Measurements from ENCODE around the gene LRIT3. TPM values are rescaled to one million over a fixed set of nuclear protein-coding genes. Genes with fewer than 3 reads are reported as not detected.

LRIT3 gene
- total and polyA plus RNA-seq, 7 experiments from 2014 or later = 0.15 to 0.41 (median 0.27) TPM; not detected in 1

- Histone ChIP-seq H3K4me1 (ENCODE audit: control insufficient read depth in 2 of 2, insufficient read depth in 2 of 2, low read length in 2 of 2) (peaks cover 15% of the 10 kb centered on the region in 2 donors), H3K36me3 (ENCODE audit: control insufficient read depth in 2 of 3, insufficient read depth in 3 of 3, low read length in 3 of 3) (peaks cover 0 to 7% (median 0%) of the 10 kb centered on the region in 3 experiments), H3K9me3 (ENCODE audit: control insufficient read depth in 2 of 3, low read length in 3 of 3) (no peaks in the 10 kb centered on the region), H3K27me3 (ENCODE audit: control insufficient read depth in 2 of 2, insufficient read depth in 2 of 2, low read length in 2 of 2) (no peaks in the 10 kb centered on the region), H3K4me3 (ENCODE audit: low read length) (no peak overlapping the region), H3K27ac (ENCODE audit: low read depth, low read length) (peak overlapping the region; percentile 8)
- ChIA-PET POLR2A (interaction anchor here (1.2 to 2.0 kb wide), 2 partner anchors 86 to 116 kb away, joined by 3 to 6 read pairs; no protein-coding TSS in a partner anchor), CTCF (interaction anchor here (0.6 to 1.1 kb wide), 2 partner anchors 11 to 1603 kb away, joined by 3 to 4 read pairs; partner anchors contain the start of gene RRH)
- Mint-ChIP-seq H3K4me1 (peaks cover 28 to 62% (median 50%) of the 10 kb centered on the region in 7 donors), H3K9me3 (no peaks in the 10 kb centered on the region), H3K27me3 (no peaks in the 10 kb centered on the region), H3K4me3 (peak overlapping the region; percentile 44 to 99 (median 98)), H3K27ac (peak overlapping the region; percentile 96 to 99 (median 98)), H3K36me3 (peaks cover 0 to 36% (median 19%) of the 10 kb centered on the region in 5 donors)
- intact Hi-C loops (cut with micrococcal nuclease) = loop anchor here (1.0 to 10.0 kb wide), 7 partner anchors 9 to 1822 kb away; partner anchors contain the start of genes COL25A1 (in 1 of the 2) and OSTC (in 1 of the 2)
- ATAC-seq (no peak), DNase-seq (peak in 1 of 9 donors; percentile 1)
Observed at GRCh38 chr4:109816894-109817293, 31.0 kb upstream of the LRIT3 start.

GRCh38 chr4:109818268-109818667, 29.6 kb upstream of the LRIT3 start:
- Mint-ChIP-seq H3K27ac (peak overlapping the region in 3 of 9 donors; percentile 32 to 98 (median 60)), H3K27me3 (no peaks in the 10 kb centered on the region), H3K4me1 (peaks cover 28 to 62% (median 51%) of the 10 kb centered on the region in 7 donors), H3K9me3 (peaks cover 0 to 2% (median 0%) of the 10 kb centered on the region in 11 donors), H3K4me3 (no peak overlapping the region), H3K36me3 (peaks cover 0 to 46% (median 23%) of the 10 kb centered on the region in 5 donors)
- ATAC-seq (no peak), DNase-seq (no peak)
- intact Hi-C loops (cut with micrococcal nuclease) = loop anchor here (5.0 to 10.0 kb wide), 6 partner anchors 66 to 1823 kb away; partner anchors contain the start of genes COL25A1 (in 1 of the 2) and OSTC (in 1 of the 2)
- Histone ChIP-seq H3K4me1 (ENCODE audit: control insufficient read depth in 2 of 2, insufficient read depth in 2 of 2, low read length in 2 of 2) (peaks cover 15% of the 10 kb centered on the region in 2 donors), H3K9me3 (ENCODE audit: control insufficient read depth in 2 of 3, low read length in 3 of 3) (no peaks in the 10 kb centered on the region), H3K36me3 (ENCODE audit: control insufficient read depth in 2 of 3, insufficient read depth in 3 of 3, low read length in 3 of 3) (peaks cover 3 to 20% (median 5%) of the 10 kb centered on the region in 3 experiments), H3K27ac (ENCODE audit: low read depth, low read length) (no peak overlapping the region), H3K27me3 (ENCODE audit: control insufficient read depth in 2 of 2, insufficient read depth in 2 of 2, low read length in 2 of 2) (no peaks in the 10 kb centered on the region), H3K4me3 (ENCODE audit: low read length) (no peak overlapping the region)
- POLR2A ChIA-PET = no interaction called here
- CTCF ChIA-PET = no interaction called here

GRCh38 chr4:109820563-109820962, 27.3 kb upstream of the LRIT3 start:
- H3K36me3 ChIP-seq (ENCODE audit: control insufficient read depth in 2 of 3, insufficient read depth in 3 of 3, low read length in 3 of 3) = peaks cover 3 to 26% (median 11%) of the 10 kb centered on the region in 3 experiments
- Mint-ChIP-seq H3K27me3 (no peaks in the 10 kb centered on the region), H3K27ac (peak overlapping the region in 7 of 9 donors; percentile 1 to 69 (median 17)), H3K9me3 (peaks cover 0 to 2% (median 0%) of the 10 kb centered on the region in 11 donors), H3K4me1 (peaks cover 23 to 53% (median 42%) of the 10 kb centered on the region in 7 donors), H3K36me3 (peaks cover 5 to 57% (median 30%) of the 10 kb centered on the region in 5 donors), H3K4me3 (no peak overlapping the region)
- intact Hi-C loops (cut with micrococcal nuclease) = no loop called here
- H3K9me3 ChIP-seq (ENCODE audit: control insufficient read depth in 2 of 3, low read length in 3 of 3) = no peaks in the 10 kb centered on the region
- DNase-seq = no peak
- POLR2A ChIA-PET = interaction anchor here (0.6 kb wide), 2 partner anchors 50 to 83 kb away, joined by 4 read pairs; no protein-coding TSS in a partner anchor
- ATAC-seq = no peak
- H3K27me3 ChIP-seq (ENCODE audit: control insufficient read depth in 2 of 2, insufficient read depth in 2 of 2, low read length in 2 of 2) = no peaks in the 10 kb centered on the region
- CTCF ChIA-PET = interaction anchor here (0.7 kb wide), 1 partner anchor 400 kb away, joined by 3 read pairs; no protein-coding TSS in a partner anchor
- no peak overlapping the region for H3K4me3 ChIP-seq (ENCODE audit: low read length)
- H3K4me1 ChIP-seq (ENCODE audit: control insufficient read depth in 2 of 2, insufficient read depth in 2 of 2, low read length in 2 of 2) = peaks cover 11 to 15% of the 10 kb centered on the region in 2 donors
- H3K27ac ChIP-seq (ENCODE audit: low read depth, low read length) = no peak overlapping the region

DNA sequence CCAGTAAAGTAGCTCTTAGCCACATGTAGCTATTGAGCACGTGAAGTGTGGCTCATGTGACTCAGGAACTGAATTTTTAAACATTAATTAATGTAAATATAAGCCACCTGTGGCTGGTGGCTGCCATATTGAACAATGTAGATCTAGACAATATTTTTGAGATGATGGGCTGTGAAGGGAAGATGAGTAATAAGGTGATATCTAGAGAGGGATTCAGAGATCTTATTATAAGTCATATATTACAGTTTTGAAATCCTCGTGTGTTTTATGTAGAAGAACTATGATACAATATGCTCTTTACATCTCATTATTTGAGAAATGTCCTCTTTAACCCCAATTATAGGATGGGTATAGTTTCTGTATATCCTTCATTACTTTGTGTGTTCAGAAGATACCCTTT, 26.7 kb upstream of the LRIT3 start:
- Mint-ChIP-seq H3K36me3 (peaks cover 5 to 57% (median 31%) of the 10 kb centered on the region in 5 donors), H3K27ac (peak overlapping the region in 4 of 9 donors; percentile 1 to 64 (median 4)), H3K4me1 (peaks cover 18 to 47% (median 37%) of the 10 kb centered on the region in 7 donors), H3K27me3 (no peaks in the 10 kb centered on the region), H3K9me3 (peaks cover 0 to 2% (median 0%) of the 10 kb centered on the region in 11 donors), H3K4me3 (no peak overlapping the region)
- no peak overlapping the region for H3K27ac ChIP-seq (ENCODE audit: low read depth, low read length)
- intact Hi-C loops (cut with micrococcal nuclease) = no loop called here
- no peaks in the 10 kb centered on the region for H3K9me3 ChIP-seq (ENCODE audit: control insufficient read depth in 2 of 3, low read length in 3 of 3)
- peaks cover 3 to 23% (median 11%) of the 10 kb centered on the region in 3 experiments for H3K36me3 ChIP-seq (ENCODE audit: control insufficient read depth in 2 of 3, insufficient read depth in 3 of 3, low read length in 3 of 3)
- DNase-seq (no peak), ATAC-seq (no peak)
- no peak overlapping the region for H3K4me3 ChIP-seq (ENCODE audit: low read length)
- CTCF ChIA-PET = interaction anchor here (0.7 kb wide), 1 partner anchor 401 kb away, joined by 3 read pairs; no protein-coding TSS in a partner anchor
- H3K27me3 ChIP-seq (ENCODE audit: control insufficient read depth in 2 of 2, insufficient read depth in 2 of 2, low read length in 2 of 2) = no peaks in the 10 kb centered on the region
- peaks cover 10 to 14% of the 10 kb centered on the region in 2 donors for H3K4me1 ChIP-seq (ENCODE audit: control insufficient read depth in 2 of 2, insufficient read depth in 2 of 2, low read length in 2 of 2)
- POLR2A ChIA-PET = interaction anchor here (0.6 kb wide), 1 partner anchor 51 kb away, joined by 4 read pairs; no protein-coding TSS in a partner anchor

- Histone ChIP-seq H3K27ac (ENCODE audit: low read depth, low read length) (no peak overlapping the region), H3K4me1 (ENCODE audit: control insufficient read depth in 2 of 2, insufficient read depth in 2 of 2, low read length in 2 of 2) (no peaks in the 10 kb centered on the region), H3K9me3 (ENCODE audit: control insufficient read depth in 2 of 3, low read length in 3 of 3) (no peaks in the 10 kb centered on the region), H3K4me3 (ENCODE audit: low read length) (no peak overlapping the region), H3K36me3 (ENCODE audit: control insufficient read depth in 2 of 3, insufficient read depth in 3 of 3, low read length in 3 of 3) (peaks cover 3 to 23% (median 11%) of the 10 kb centered on the region in 3 experiments), H3K27me3 (ENCODE audit: control insufficient read depth in 2 of 2, insufficient read depth in 2 of 2, low read length in 2 of 2) (no peaks in the 10 kb centered on the region)
- Mint-ChIP-seq H3K27ac (no peak overlapping the region), H3K9me3 (peaks cover 0 to 2% (median 0%) of the 10 kb centered on the region in 11 donors), H3K27me3 (no peaks in the 10 kb centered on the region), H3K4me1 (peaks cover 0 to 3% (median 0%) of the 10 kb centered on the region in 7 donors), H3K4me3 (no peak overlapping the region), H3K36me3 (peaks cover 5 to 22% (median 12%) of the 10 kb centered on the region in 5 donors)
- peak; percentile 73 for ATAC-seq
- DNase-seq = peak in 6 of 9 donors; percentile 14 to 46 (median 27)
- intact Hi-C loops (cut with micrococcal nuclease) = loop anchor here (1.0 to 5.0 kb wide), 7 partner anchors 10 to 404 kb away; partner anchors contain the start of genes CASP6 (in 1 of the 2) and GAR1 (in 1 of the 2)
- ChIA-PET POLR2A (no interaction called here), CTCF (interaction anchor here (0.5 to 2.5 kb wide), 10 partner anchors 136 to 1797 kb away, joined by 3 to 13 read pairs (median 3); partner anchors contain the start of gene SEC24B)
Observed at GRCh38 chr4:109826719-109827118, 21.2 kb upstream of the LRIT3 start.

GRCh38 chr4:109827672-109828071, 20.2 kb upstream of the LRIT3 start, which contains the start of gene RRH:
Gene RRH, plus strand, starts transcription at chr4:109827972. Its CDS starts 56 bp downstream, at chr4:109828028.
- CTCF ChIA-PET = interaction anchor here (0.6 to 2.5 kb wide), 7 partner anchors 11 to 1798 kb away, joined by 3 to 13 read pairs (median 3); no protein-coding TSS in a partner anchor
- no peak within 1 kb of the TSS for H3K27ac Mint-ChIP-seq
- Histone ChIP-seq H3K27me3 (ENCODE audit: control insufficient read depth in 2 of 2, insufficient read depth in 2 of 2, low read length in 2 of 2) (no peaks in the 10 kb centered on the region), H3K36me3 (ENCODE audit: control insufficient read depth in 2 of 3, insufficient read depth in 3 of 3, low read length in 3 of 3) (peaks cover 3 to 16% (median 6%) of the 10 kb centered on the region in 3 experiments), H3K4me3 (ENCODE audit: low read length) (no peak within 1 kb of the TSS), H3K4me1 (ENCODE audit: control insufficient read depth in 2 of 2, insufficient read depth in 2 of 2, low read length in 2 of 2) (no peaks in the 10 kb centered on the region), H3K9me3 (ENCODE audit: control insufficient read depth in 2 of 3, low read length in 3 of 3) (no peaks in the 10 kb centered on the region), H3K27ac (ENCODE audit: low read depth, low read length) (no peak within 1 kb of the TSS)
- H3K4me3 Mint-ChIP-seq = no peak within 1 kb of the TSS
- POLR2A ChIA-PET = no interaction called here
- DNase-seq = no peak
- H3K36me3 Mint-ChIP-seq = peaks cover 5 to 17% (median 11%) of the 10 kb centered on the region in 5 donors
- peaks cover 0 to 2% (median 0%) of the 10 kb centered on the region in 11 donors for H3K9me3 Mint-ChIP-seq
- peaks cover 0 to 3% (median 0%) of the 10 kb centered on the region in 7 donors for H3K4me1 Mint-ChIP-seq
- no peaks in the 10 kb centered on the region for H3K27me3 Mint-ChIP-seq
- ATAC-seq = no peak
- intact Hi-C loops (cut with micrococcal nuclease) = loop anchor here in 1 of 2 donors (5.0 kb wide), 1 partner anchor 150 kb away; no protein-coding TSS in a partner anchor
